ENCODE data around the gene RPAIN.
"Not testable (repeated sequence)": the region's sequence is repeated elsewhere in the genome, so short reads cannot be mapped to it uniquely, and the experiment has no call there.

DNA sequence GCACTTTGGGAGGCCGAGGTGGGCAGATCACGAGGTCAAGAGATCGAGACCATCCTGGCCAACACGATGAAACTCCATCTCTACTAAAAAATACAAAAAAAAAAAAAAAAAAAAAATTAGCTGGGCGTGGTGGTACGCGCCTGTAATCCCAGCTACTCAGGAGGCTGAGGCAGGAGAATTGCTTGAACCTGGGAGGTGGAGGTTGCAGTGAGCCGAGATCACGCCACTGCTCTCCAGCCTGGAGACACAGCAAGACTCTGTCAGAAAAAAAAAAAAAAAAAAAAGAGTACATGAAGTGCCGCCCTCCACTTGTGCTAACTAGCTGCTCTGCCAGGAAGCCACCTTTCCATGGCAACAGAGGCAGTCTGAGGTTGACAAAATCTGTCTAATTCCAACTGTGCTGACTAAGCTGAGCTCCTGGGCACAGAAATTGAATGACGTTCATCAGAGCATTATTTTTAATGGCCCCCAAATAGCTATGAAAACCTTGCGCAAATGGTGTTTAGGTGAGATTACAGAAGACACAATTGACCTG, 15.9 kb downstream of the RPAIN start:
- TF ChIP-seq, protein P1, sequence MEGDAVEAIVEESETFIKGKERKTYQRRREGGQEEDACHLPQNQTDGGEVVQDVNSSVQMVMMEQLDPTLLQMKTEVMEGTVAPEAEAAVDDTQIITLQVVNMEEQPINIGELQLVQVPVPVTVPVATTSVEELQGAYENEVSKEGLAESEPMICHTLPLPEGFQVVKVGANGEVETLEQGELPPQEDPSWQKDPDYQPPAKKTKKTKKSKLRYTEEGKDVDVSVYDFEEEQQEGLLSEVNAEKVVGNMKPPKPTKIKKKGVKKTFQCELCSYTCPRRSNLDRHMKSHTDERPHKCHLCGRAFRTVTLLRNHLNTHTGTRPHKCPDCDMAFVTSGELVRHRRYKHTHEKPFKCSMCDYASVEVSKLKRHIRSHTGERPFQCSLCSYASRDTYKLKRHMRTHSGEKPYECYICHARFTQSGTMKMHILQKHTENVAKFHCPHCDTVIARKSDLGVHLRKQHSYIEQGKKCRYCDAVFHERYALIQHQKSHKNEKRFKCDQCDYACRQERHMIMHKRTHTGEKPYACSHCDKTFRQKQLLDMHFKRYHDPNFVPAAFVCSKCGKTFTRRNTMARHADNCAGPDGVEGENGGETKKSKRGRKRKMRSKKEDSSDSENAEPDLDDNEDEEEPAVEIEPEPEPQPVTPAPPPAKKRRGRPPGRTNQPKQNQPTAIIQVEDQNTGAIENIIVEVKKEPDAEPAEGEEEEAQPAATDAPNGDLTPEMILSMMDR (IDR thresholded peaks at IDR 0.05), result not testable (repeated sequence)
- TF ChIP-seq POLR2A, EP300 (IDR thresholded peaks at IDR 0.05): not testable (repeated sequence)

Data from ovary (tissue), 3 donors.